Fibroblast of skin of right quadriceps (primary cell): Measurements from ENCODE around the gene TAF1B.

Experiments
- DNase-seq: peaks from one replicate; pipeline ENCODE4 v3.0.0-alpha.2; 2013

The TAF1B gene

DNA sequence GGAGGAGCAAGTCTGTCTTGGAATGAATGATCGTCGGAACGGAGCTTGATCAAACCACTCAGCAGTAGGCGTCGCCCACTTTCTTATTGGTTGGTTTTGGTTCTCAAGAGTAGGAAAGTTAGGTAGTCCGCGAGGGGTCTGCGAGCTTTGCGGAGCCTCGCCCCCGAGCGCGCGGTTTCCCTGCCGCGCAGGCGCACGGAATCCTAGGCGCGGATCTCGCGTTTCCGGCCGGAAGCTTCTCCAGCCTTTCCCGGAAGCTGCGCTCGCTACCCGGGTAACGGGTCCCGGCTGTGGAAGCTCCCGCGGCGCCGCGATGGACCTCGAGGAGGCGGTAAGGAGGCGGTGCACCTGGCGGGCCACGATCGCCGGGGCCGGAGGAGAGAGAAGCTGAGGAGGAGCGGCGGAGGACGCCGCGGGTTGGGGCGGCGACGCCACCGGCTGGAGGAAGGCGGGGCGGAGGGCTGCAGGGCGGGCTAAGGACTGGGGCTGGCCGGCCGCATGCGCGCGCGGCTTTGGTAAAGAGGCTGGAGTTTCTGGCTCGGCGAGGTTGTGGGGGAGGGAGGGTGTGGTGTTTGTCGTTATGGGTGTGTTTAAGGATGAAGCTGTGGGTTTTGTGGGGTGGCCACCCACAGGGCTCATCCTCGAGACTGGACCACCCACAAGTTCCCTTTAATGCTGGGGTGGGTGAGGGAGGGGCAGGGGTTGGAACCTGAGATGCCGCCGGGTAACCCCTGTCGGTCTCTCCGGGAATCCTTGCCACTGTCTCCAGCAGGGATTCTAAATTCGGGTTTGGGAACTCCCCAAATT is at the start of gene TAF1B:
Gene TAF1B, plus strand, starts transcription at position 246 of the 807 bp plus-strand sequence. Its CDS starts 68 bp downstream, at position 314.
- peak; percentile 95 for DNase-seq

- DNase-seq: no peak
Measured at GRCh38 chr2:9793918-9794717, 49.2 kb upstream of the TAF1B start.

DNA sequence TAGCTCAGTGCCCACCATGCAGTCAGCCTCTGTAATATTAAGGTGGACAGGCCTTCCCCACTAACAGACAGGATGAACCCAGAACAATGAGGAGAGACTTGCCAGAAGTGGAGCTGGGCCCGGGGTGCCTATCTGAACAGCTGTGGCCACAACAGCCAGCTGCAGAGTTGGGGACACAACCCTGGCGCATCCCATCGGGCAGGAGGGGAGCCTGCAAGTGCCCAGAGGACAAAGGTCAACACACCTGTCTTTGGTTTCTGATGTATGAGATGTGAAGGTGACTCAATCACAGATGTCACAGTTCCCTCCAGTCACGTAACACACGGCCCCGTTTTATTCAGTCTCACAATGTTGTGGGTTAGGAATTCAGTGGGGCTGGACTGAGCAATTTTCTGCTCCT is 48.2 kb upstream of the TAF1B start:
- no peak for DNase-seq

GRCh38 chr2:9796056-9797010 is 46.9 kb upstream of the TAF1B start:
- DNase-seq: no peak

DNA sequence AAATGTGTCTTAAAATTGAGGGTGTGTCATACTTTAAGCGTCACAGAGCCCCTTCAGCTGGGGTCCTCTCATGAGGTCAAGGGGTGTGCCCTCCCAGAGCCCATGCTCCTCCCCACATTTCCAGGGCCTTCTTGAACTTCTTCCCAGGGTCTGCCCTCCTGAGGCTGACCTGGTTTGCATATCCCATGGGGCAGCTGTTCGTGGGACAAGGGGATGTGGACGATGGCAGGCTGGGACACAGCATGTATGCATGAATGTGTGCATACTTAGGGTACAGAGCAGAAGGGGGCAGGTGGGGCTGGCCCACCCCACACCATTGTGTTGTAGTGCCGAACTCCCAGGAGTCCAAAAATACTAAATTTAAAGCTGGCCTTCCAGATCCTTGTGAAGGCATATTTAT is 46.2 kb upstream of the TAF1B start:
- DNase-seq: no peak

GRCh38 chr2:9797681-9798556 is 45.4 kb upstream of the TAF1B start:
- DNase-seq: no peak

DNA sequence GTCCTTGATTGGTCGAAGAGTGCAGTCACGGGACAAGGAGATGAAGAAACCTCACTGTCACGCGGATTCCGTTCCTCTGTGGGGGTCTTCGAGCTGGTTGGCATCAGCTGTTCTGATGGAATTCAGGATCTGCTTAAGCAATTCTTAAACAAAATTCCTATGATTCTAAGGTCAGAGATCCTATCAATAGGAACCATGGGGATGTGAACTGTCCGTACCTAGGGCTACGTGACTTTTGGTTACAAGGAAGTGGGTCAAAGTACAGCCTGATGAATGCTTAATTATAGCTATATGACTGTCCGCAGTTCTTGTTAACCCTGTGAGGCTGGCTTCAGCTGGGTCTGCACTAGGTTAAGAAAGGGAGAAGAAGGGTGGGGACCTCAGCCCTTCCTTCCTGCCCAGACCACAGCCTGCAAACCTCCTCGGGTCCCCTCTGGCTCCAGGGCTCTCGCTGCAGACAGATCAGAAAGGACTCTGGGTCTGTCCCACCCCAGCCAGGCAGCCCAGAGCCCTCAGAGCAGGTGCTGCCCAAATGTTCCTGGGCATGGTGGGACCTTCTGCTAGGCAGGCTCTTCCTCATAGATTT is 44.2 kb upstream of the TAF1B start:
- no peak for DNase-seq

DNA sequence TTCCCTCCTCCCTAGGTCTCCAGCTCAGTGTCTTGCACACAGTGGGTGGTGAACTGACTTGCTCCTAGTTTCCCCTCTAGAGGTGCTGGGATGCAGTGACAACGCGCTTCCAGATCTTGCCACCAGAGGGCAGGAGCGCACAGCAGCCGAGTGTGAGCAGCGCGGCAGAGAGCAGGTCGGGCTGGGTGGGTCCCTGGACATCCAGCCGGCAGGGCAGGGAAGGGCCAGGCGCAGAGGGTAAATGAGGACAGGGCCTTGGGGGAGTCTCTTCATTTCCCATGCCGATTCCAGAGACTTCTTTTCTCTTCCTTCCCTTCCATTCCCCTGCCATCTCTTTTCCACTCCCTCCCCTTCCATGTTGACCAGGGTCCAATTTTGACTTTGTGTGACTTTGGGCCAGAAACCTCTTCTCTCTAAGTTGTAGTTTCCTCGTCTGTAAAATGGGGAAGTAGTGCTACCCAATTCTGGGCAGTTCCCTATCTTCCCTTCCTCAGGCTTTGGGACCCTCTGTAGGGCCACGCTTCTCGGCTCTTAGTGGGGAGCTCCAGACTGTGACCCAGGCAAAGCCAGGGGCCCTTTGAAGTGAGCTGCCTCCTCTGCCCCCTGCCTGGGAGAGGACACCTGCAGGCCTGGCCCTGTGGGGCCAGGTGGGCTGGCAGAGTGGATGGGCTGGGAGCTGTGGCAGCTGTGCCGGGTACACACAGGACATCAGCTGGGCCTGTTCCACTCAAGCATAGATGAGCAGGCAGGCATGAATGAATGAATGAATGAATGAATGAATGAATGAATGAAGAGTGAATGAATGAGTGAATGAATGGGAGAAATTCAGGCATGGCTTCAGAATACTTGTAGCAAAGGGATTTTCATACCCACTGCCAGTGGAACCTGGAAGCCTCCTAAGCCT is 43.3 kb upstream of the TAF1B start:
- peak; percentile 74 for DNase-seq

DNA sequence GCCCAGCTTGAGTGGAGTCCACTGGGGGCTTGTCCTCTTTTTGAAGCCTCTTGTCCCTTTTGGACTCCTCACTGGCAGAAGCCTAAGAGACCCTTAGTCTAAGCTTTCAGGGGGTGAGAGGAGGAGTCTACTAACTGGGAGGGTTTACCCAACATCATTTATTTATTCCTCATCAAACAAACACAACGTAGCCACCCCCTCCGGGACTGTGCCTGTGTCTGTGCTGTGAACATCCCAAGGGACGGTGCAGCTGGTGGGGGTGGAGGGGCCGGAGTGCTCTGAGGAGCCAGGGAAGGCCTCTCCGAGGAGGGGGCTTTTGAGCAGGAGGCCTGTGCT is 42.7 kb upstream of the TAF1B start:
- DNase-seq: no peak

- DNase-seq: peak; percentile 40
Measured at GRCh38 chr2:9800975-9801726, 42.1 kb upstream of the TAF1B start.

DNA sequence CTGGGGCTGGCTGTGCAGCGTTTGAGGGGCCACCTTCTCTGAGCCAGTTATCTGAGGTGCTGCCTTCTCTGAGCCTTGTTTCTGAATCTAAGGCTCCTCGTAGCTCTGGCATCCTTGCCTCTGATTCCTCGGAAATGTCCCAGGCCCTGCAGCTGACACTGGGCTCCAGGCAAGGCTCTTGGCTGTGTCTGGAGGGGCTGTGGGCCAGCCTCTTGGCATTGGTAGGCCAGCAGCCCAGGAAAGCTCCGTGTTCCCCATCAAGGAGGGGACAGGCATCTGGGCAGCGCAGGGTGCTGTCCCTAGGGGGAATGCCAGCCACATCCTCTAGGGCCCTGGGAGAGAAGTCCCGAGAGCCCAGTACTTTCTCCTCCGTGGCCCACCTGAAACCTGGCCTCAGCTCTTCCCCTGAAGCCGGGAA is 40.7 kb upstream of the TAF1B start:
- DNase-seq: no peak

GRCh38 chr2:9803023-9803805 is 40.1 kb upstream of the TAF1B start:
- DNase-seq: no peak

DNA sequence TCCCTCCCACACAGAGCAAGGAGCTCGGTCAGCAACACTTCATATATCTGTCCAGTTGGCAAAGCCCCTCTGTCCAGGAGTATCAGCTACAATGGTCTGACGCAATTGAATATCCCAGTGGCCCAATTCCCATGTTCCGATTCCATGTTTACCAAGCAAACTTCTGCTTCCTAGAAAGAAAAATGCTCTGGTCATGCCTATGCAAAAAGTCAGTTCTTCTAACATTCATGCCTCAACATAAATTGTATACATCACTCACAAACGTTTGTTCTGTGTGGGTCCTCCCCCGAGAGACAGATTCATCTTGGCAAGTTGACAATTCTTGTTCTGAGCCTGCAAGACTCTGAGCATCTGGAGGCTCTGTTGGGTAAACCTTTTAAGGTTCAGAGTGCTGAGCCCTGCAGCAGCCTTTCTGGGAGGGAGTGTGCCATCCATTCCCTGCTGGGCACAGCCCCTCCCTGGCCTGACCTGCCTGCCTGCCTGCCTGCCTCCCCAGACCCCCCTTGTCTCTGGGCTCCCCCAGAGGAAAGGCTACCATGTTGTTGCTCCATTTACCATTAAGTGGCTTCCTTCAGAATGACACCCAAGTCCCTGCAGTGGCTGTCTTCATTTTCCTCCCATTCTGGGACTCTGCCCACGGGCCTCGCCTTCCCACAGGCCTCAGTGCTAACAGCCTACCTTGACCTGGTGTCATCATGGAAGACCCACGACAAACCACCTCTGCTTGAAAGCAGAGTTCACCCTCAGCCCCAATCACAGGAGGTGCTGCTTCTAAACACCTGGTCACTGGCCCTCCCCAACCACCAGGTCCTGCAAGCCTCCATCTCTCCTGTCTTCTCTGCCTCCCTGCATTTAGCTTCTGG is 37.6 kb upstream of the TAF1B start:
- peak; percentile 43 for DNase-seq

DNA sequence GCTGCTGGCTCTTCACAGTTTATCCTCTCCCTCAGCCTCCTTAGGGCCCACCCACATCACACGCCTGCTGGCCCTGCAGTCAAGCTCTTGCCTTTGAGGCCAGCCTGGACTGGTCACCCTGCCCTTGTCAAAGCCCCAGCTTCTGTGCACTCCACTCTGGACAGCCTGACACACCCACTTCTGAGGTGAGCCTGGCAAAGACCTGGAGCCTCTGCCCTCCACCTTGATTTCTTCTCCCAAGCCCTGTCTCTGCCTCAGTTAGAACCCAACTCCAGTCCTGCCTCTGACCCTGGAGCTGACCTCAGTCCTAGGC is 37.0 kb upstream of the TAF1B start:
- no peak for DNase-seq

- DNase-seq: no peak
Measured at GRCh38 chr2:9806656-9807055, 36.6 kb upstream of the TAF1B start.

DNA sequence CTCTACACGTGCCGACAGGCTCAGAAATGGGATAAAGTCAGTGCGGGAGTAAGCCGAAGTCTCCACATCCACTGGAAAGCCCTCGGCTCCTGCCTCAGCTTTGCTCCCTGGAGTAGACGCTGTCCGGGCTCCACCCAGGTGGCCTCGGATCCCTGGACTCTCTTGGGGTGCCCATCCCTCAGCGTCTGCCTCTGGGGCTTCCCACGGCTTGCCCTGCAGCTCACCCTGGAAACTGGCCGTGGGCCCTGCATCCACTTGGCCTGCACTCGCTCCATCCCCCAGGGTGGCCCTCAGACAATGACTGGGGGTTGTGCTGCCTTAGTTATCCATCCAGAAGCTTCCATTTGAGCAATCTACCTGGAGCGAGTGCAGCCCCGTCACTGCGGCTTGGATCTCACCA is 36.2 kb upstream of the TAF1B start:
- DNase-seq: no peak

DNA sequence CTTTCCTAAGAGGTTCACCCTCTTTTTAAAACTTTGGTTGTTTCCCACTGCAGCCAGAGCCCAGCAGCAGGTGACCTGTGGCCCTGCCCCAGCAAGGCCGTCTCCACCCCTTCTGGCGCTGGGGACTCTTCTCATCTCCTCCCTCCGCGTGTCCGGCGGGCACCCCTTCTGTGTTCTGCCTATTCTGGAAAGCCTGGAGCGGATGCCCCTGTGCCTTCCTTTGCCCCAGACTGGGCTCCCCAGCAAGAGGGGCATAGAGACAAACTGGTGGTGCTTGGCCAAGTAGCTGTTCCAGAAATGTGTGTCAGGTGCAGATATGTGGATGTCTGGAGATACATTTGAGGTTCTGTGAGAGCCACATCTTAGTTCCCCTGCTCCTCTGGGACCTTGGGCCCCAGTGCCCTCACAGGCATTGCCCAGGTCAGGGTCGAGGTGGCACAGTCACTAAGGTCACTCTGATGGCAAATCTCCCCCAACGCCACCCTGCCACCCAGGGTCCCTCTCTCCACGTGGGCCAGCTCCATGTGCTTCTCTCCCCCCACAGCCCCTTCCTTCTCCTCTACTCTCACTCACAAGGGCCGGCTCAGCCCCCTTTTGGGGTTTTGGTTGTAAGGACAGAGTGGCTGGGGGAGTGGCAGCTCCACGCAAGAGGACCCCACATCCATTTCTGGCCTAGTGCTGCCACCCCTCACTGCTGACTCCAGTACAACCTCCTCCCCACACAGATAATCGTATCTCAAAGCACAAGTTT is 35.5 kb upstream of the TAF1B start:
- no peak for DNase-seq
